ENCODE results near the gene SRGAP1.
"Not testable (repeated sequence)": the region's sequence is repeated elsewhere in the genome, so short reads cannot be mapped to it uniquely, and the experiment has no call there.

Gene SRGAP1

DNA sequence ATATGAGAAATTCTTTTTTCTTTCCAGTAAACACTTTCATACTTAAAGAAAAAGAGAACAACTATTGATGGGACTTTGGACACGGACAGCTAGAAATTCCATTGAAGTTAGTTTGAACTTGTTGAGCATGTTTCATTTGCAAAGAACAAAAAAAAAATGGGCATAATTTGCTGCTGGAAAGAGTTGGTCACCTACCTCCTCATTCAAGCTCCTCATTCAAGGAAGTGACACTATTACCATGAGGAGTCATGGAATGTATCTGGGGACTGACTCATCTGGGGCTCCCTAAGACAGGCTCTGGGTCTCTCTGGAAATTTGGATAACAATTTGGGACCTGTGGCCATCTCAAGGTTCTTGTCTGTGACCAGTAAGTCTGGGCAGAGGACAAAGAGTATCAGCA, 327.2 kb downstream of the SRGAP1 start:
- no peak for DNase-seq (ENCODE audit: low spot score)

- no peak for DNase-seq (ENCODE audit: low spot score)
These were observed 327.9 kb downstream of the SRGAP1 start for GRCh38 chr12:64172143-64172970.

- no peak for DNase-seq (ENCODE audit: low spot score)
These were observed 329.0 kb downstream of the SRGAP1 start for GRCh38 chr12:64173456-64173855.

- DNase-seq (ENCODE audit: low spot score), result no peak
These were observed 330.9 kb downstream of the SRGAP1 start for GRCh38 chr12:64175254-64175945.

DNA sequence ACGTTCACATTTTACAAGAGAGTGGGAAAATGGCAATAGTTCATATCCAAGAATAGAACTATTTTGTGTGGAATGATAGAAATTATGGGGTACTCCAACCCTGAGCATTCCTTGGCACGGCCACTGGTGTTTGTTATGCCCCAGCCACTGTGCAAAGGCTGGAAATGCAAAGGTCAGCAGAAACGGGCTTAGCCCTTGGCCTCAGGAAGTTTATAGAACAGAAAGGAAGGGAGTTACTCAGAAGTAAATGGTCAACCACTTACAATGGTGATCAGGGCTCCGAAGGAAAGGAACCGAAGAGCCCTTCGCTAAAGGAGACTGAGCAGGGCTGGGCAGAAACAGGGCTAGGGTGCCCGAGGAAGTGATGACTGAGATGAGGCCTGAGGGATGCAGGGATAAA, 332.5 kb downstream of the SRGAP1 start:
- DNase-seq (ENCODE audit: low spot score), result no peak

- DNase-seq (ENCODE audit: low spot score), result no peak
These were observed 333.6 kb downstream of the SRGAP1 start for GRCh38 chr12:64178122-64178521.

DNA sequence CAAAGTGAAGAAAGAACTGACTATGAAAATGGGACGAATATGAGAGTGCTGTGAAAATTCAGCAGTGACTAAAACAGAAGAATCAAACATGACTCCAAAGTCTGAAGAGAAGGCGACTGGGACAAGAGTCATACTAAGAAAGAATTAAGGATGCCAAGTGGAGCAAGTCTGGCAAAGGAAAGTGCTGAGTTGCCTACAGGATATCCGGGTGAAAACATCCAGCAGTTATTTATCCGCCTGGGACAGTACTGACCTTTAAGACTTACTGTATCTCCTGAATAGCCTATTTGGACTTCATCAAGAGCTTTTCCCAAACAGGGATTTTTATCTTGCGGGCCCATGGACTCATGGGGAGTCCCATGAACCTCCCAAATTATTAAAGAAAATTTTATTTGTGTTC, 336.5 kb downstream of the SRGAP1 start:
- DNase-seq (ENCODE audit: low spot score), result no peak

GRCh38 chr12:64181430-64182291, 337.2 kb downstream of the SRGAP1 start:
- no peak for DNase-seq (ENCODE audit: low spot score)

GRCh38 chr12:64184216-64184615, 339.7 kb downstream of the SRGAP1 start:
- DNase-seq (ENCODE audit: low spot score), result no peak

DNA sequence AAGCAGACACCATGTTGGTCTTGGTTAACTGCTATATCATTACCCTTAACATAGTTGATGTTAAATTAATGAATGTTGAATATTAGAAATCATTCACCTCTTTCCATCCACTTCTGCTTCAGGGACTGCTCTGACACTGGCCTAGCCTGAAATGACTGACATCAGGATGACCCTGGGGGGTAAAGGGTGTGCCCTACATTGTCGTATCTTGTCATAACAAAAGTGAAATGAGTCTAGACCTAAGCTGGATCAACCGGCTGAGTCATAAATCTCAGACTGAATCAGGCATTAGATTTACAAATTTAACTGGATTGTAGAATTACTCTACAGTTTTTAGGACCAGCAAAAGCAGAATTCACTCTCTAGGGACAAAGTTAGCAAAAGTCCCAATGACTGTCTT, 342.3 kb downstream of the SRGAP1 start:
- no peak for DNase-seq (ENCODE audit: low spot score)

GRCh38 chr12:64187370-64187769, 342.9 kb downstream of the SRGAP1 start:
- DNase-seq (ENCODE audit: low spot score), result no peak

DNA sequence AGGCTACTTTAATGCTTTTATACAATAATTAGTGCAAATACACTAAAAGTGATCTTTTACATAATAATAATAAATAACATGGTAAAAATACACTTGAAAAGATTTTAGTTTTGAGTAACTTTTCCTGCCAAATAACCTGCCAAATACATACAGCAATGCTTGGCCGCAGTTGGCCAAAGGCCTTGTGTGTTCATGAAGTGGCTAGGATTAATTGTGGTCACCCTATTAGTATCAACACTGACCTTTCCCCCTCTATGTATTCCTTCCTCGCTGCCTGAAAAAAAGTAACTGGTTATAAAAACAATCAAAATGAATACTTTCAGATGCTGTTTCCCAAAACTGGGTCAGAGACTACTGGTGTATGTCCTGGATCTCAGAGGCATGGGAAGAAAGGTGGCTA, 343.3 kb downstream of the SRGAP1 start:
- no peak for DNase-seq (ENCODE audit: low spot score)

GRCh38 chr12:64189530-64189929, 345.0 kb downstream of the SRGAP1 start:
- no peak for DNase-seq (ENCODE audit: low spot score)

DNA sequence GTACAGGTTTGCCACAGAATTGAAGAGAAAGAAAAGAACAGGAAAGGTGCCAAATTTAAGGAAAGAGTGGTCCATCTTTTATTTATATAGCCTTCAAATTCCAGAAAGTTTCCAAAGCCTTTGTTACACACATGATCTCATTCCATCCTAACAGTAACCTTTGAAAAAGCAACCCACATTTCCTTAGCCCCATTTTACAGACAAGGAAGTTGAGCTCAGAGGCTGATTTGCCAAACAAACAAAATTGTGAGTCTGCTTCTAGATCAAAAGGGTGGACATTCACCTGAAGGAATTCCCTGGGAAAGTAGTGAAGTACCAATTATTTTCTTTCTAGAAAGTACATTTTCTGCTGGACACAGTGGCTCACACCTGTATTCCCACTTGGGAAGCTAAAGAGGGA, 345.6 kb downstream of the SRGAP1 start:
- no peak for DNase-seq (ENCODE audit: low spot score)

- no peak for DNase-seq (ENCODE audit: low spot score)
These were observed 348.3 kb downstream of the SRGAP1 start for GRCh38 chr12:64192644-64193444.

GRCh38 chr12:64193931-64194330, 349.4 kb downstream of the SRGAP1 start:
- no peak for DNase-seq (ENCODE audit: low spot score)

DNA sequence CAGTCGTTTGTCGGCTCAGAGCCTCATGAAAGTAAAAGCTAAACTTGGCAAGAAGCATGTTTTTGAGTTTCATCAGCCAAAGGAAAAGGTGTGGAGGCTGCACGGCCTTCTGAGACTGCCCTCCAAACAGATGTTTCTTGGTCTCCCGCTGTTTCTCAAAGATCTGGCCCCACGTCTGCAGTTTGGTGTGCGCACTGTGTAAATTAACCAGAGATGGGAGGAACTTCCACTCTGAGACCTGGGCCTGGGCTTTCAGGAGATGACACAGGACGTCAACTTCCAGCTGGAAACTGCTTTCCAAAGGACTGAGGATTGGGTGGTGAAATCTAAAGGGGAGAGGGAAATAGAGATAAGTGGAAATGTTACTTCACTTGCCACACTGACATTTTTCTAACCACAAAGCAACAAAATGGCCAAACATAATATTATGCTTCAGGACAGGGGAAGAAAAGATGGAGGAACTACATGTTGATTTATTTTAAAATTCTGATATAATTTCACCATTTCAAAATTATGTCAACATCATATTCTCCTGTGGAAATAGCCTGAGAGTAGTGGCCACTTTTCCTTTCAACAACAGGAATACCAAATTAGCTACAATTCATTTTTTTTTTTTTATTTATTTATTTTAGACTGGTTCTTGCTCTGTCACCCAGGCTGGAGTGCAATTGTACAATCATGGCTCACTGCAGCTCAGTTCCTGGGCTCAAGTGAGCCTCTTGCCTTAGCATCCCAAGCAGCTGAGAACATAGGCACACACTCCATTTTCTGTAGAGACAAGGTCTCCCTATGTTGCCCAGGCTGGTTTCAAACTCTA, 350.0 kb downstream of the SRGAP1 start:
- no peak for DNase-seq (ENCODE audit: low spot score)

- not testable (repeated sequence) for DNase-seq (ENCODE audit: low spot score)
These were observed 351.3 kb downstream of the SRGAP1 start for GRCh38 chr12:64195841-64196240.

- no peak for DNase-seq (ENCODE audit: low spot score)
These were observed 358.5 kb downstream of the SRGAP1 start for GRCh38 chr12:64203036-64203435.

DNA sequence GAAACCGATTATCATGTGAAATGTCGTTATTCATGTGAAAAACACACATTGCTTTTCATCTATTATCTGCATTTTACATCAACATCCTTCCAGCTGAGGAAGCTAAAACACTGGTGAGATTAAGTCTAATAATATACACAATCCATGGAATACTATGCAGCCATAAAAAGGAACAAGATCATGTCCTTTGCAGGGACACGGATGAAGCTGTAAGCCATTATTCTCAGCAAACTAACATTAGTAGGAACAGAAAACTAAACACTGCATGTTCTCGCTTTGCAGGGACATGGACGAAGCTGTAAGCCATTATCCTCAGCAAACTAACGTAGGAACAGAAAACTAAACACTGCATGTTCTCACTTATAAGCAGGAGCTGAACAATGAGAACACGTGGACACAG, 359.3 kb downstream of the SRGAP1 start:
- no peak for DNase-seq (ENCODE audit: low spot score)

DNA sequence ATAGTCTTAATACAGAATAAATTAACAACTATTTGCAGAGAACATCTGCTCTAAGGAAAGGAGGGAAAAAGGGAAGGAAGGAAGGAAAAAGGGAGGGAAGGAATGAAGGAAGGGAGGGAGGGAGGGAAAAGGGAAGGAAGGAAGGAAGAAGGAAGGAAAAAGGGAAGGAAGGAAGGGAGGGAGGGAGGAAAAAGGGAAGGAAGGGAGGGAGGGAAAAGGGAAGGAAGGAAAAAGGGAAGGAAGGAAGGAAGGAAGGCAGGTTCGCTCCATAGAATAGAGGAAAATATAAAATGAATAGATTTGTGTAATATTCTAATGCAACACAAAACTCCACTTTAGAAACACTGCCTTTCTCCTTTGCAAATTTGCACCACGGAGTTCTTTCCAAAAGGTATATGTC, 361.0 kb downstream of the SRGAP1 start:
- DNase-seq (ENCODE audit: low spot score), result no peak
